ENCODE data around the gene CCDC78. TPM values are rescaled to one million over a fixed set of nuclear protein-coding genes. Genes with fewer than 3 reads are reported as not detected.

CCDC78 gene
- total RNA-seq, 6 experiments from 2014 or later, result 0.31 TPM; not detected in 5

- Histone ChIP-seq H3K36me3 (peaks cover 0 to 34% (median 3%) of the 10 kb centered on the region in 4 donors), H3K4me1 (peaks cover 0 to 7% (median 0%) of the 10 kb centered on the region in 4 donors), H3K27ac (no peak overlapping the region), H3K4me3 (no peak overlapping the region), H3K9me3 (no peaks in the 10 kb centered on the region), H3K27me3 (no peaks in the 10 kb centered on the region)
- intact Hi-C loops (cut with DNase I), result no loop called here
- TF ChIP-seq POLR2A (IDR thresholded peaks at IDR 0.05) (no peak), CTCF (IDR thresholded peaks at IDR 0.05) (no peak)
- DNase-seq (no peak), ATAC-seq (no peak)
- no CpG with 5 or more reads among the region's 13 CpGs for WGBS (ENCODE audit: insufficient coverage, low coverage, low lambda C conversion rate, missing lambda C conversion rate)
Observed at GRCh38 chr16:732936-733335, 6.7 kb upstream of the CCDC78 start.

- 98% methylated on average over 10 of the region's 12 CpGs for WGBS (ENCODE audit: insufficient coverage, low coverage, low lambda C conversion rate, missing lambda C conversion rate)
- intact Hi-C loops (cut with DNase I), result no loop called here
- ATAC-seq (no peak), DNase-seq (no peak)
- no peak for TF ChIP-seq CTCF (IDR thresholded peaks at IDR 0.05)
- no peak for TF ChIP-seq POLR2A (IDR thresholded peaks at IDR 0.05)
- peaks cover 0 to 32% (median 3%) of the 10 kb centered on the region in 4 donors for H3K36me3 ChIP-seq
- no peaks in the 10 kb centered on the region for H3K27me3 ChIP-seq
- H3K27ac ChIP-seq, result no peak overlapping the region
- peaks cover 0 to 13% (median 0%) of the 10 kb centered on the region in 4 donors for H3K4me1 ChIP-seq
- no peak overlapping the region for H3K4me3 ChIP-seq
- no peaks in the 10 kb centered on the region for H3K9me3 ChIP-seq
Observed at GRCh38 chr16:732332-732731, 6.1 kb upstream of the CCDC78 start.

GRCh38 chr16:730666-731509, 4.6 kb upstream of the CCDC78 start:
- Histone ChIP-seq H3K36me3 (peaks cover 0 to 18% (median 0%) of the 10 kb centered on the region in 4 donors), H3K27ac (no peak overlapping the region), H3K4me1 (peaks cover 0 to 15% (median 0%) of the 10 kb centered on the region in 4 donors), H3K27me3 (no peaks in the 10 kb centered on the region), H3K9me3 (no peaks in the 10 kb centered on the region), H3K4me3 (no peak overlapping the region)
- ATAC-seq (no peak), DNase-seq (no peak)
- intact Hi-C loops (cut with DNase I), result no loop called here
- 81% methylated on average over 6 of the region's 22 CpGs for WGBS (ENCODE audit: insufficient coverage, low coverage, low lambda C conversion rate, missing lambda C conversion rate)
- no peak for TF ChIP-seq CTCF (IDR thresholded peaks at IDR 0.05)
- TF ChIP-seq POLR2A (IDR thresholded peaks at IDR 0.05), result no peak

GRCh38 chr16:729768-730665, 3.8 kb upstream of the CCDC78 start:
- intact Hi-C loops (cut with DNase I), result no loop called here
- peak in 1 of 3 donors; percentile 43 for DNase-seq
- Histone ChIP-seq H3K27ac (no peak overlapping the region), H3K27me3 (no peaks in the 10 kb centered on the region), H3K36me3 (peaks cover 0 to 10% (median 0%) of the 10 kb centered on the region in 4 donors), H3K4me3 (no peak overlapping the region), H3K9me3 (no peaks in the 10 kb centered on the region), H3K4me1 (peaks cover 0 to 15% (median 0%) of the 10 kb centered on the region in 4 donors)
- TF ChIP-seq CTCF (IDR thresholded peaks at IDR 0.05) (no peak), POLR2A (IDR thresholded peaks at IDR 0.05) (no peak)
- ATAC-seq, result no peak
- 88% methylated on average over 10 of the region's 37 CpGs for WGBS (ENCODE audit: insufficient coverage, low coverage, low lambda C conversion rate, missing lambda C conversion rate)
